SK-N-SH (cell line): ENCODE data around the gene NTHL1. TPM values are rescaled to one million over a fixed set of nuclear protein-coding genes. Genes with fewer than 3 reads are reported as not detected.
A peak's percentile ranks its signal among the peaks of the same experiment; 100 is the strongest.

Experiments
- CTCF ChIA-PET: fragments of 300-600, 350-600 bp; formaldehyde crosslinking; extraction: SDS; loops from one replicate; lab custom pipeline; 2021; lab: Yijun Ruan, JAX
- POLR2A ChIA-PET: fragments of 350-600 bp; sonication (Branson Sonifier 250); formaldehyde crosslinking; extraction: SDS; loops from one replicate; lab custom pipeline; 2020; ENCODE audit warnings: antibody characterized with exemption, inconsistent platforms; lab: Yijun Ruan, JAX
- DNase-seq: peaks from one replicate; pipeline ENCODE4 v3.0.0; 2012
- H2AFZ ChIP-seq: fragments of 200-600 bp; sonication (generic); 2 replicates; pipeline ENCODE4 v1.8.1; 2016; ENCODE audit warnings: antibody characterized with exemption, mild to moderate bottlenecking, low read depth
- H3F3A ChIP-seq: fragments of 200-600 bp; sonication (generic); replicated peaks from 2 replicates; pipeline ENCODE3; 2016; ENCODE audit warnings: antibody characterized with exemption, mild to moderate bottlenecking; ENCODE audit not compliant: insufficient read depth
- H3K27ac ChIP-seq, 2 experiments: fragments of 200-500 bp in 1 of 2; fragments of 200-600 bp in 1 of 2; sonication (Bioruptor generic) in 1 of 2; sonication (generic), shearing (Covaris generic) in 1 of 2; 2 replicates each; pipeline versions ENCODE4 v1.5.1 to v1.6.1; 2014 to 2016; ENCODE audit warnings: low read depth in 2 of 2, inconsistent platforms in 1 of 2, low read length in 1 of 2, mild to moderate bottlenecking in 1 of 2, mixed read lengths in 1 of 2
- H3K27me3 ChIP-seq: fragments of 200-600 bp; sonication (generic), shearing (Covaris generic); 2 replicates; pipeline ENCODE4 v1.6.1; 2016; ENCODE audit warnings: mixed run types; ENCODE audit not compliant: insufficient read depth
- H3K36me3 ChIP-seq, 2 experiments: fragments of 200-500 bp in 1 of 2; fragments of 200-600 bp in 1 of 2; sonication (Bioruptor generic) in 1 of 2; sonication (generic) in 1 of 2; replicated peaks in 1 of 2; 2 replicates each; pipeline versions ENCODE3 to v1.5.1; 2014 to 2016; ENCODE audit warnings: low read length in 1 of 2, mild to moderate bottlenecking in 1 of 2; ENCODE audit not compliant: insufficient read depth in 2 of 2, control insufficient read depth in 1 of 2
- H3K4me1 ChIP-seq, 2 experiments: fragments of 200-500 bp in 1 of 2; fragments of 200-600 bp in 1 of 2; sonication (Bioruptor generic) in 1 of 2; sonication (generic), shearing (Covaris generic) in 1 of 2; 2 replicates each; pipeline versions ENCODE4 v1.5.1 to v1.6.1; 2014 to 2016; ENCODE audit warnings: low read depth in 1 of 2, low read length in 1 of 2, mixed run types in 1 of 2; ENCODE audit not compliant: insufficient read depth in 2 of 2, control insufficient read depth in 1 of 2
- H3K4me2 ChIP-seq: fragments of 200-600 bp; sonication (generic), shearing (Covaris generic); 2 replicates; pipeline ENCODE4 v1.6.1; 2017; ENCODE audit warnings: mixed run types
- H3K4me3 ChIP-seq, 2 experiments: fragments of 200-500 bp in 1 of 2; fragments of 200-600 bp in 1 of 2; sonication (Bioruptor generic) in 1 of 2; sonication (generic), shearing (Covaris generic) in 1 of 2; 2 replicates each; pipeline versions ENCODE4 v1.5.1 to v1.8.1; 2014 to 2016; ENCODE audit warnings: low read depth in 2 of 2, inconsistent platforms in 1 of 2, low read length in 1 of 2, mild to moderate bottlenecking in 1 of 2, mixed read lengths in 1 of 2, moderate library complexity in 1 of 2
- H3K79me2 ChIP-seq: fragments of 200-600 bp; sonication (generic); 2 replicates; pipeline ENCODE4 v1.8.1; 2017; ENCODE audit warnings: mild to moderate bottlenecking; ENCODE audit not compliant: insufficient read depth
- H3K9ac ChIP-seq: fragments of 200-600 bp; sonication (generic); 2 replicates; pipeline ENCODE4 v1.6.1; 2017; ENCODE audit warnings: mixed run types
- H3K9me2 ChIP-seq: fragments of 200-600 bp; sonication (generic); 2 replicates; pipeline ENCODE4 v1.6.1; 2017; ENCODE audit warnings: mixed run types
- H3K9me3 ChIP-seq: fragments of 200-600 bp; sonication (generic); 2 replicates; pipeline ENCODE4 v1.6.1; 2017; ENCODE audit warnings: mixed run types, mild to moderate bottlenecking, moderate library complexity
- H4K20me1 ChIP-seq: fragments of 200-600 bp; sonication (generic); 2 replicates; pipeline ENCODE4 v1.6.1; 2017; ENCODE audit warnings: mild to moderate bottlenecking, mixed run types; ENCODE audit not compliant: insufficient read depth
- CTCF ChIP-seq: fragments of 200-600 bp; sonication (generic); IDR thresholded peaks from 2 replicates; pipeline ENCODE4 v1.6.1; 2017; ENCODE audit warnings: antibody characterized with exemption, mild to moderate bottlenecking, moderate library complexity
- EZH2phosphoT487 ChIP-seq: fragments of 200-600 bp; sonication (generic); IDR thresholded peaks from 2 replicates; pipeline ENCODE4 v1.6.1; 2017; ENCODE audit warnings: low read depth, mixed run types, mild to moderate bottlenecking, antibody characterized with exemption, moderate library complexity, borderline replicate concordance
- FOSL2 ChIP-seq: IDR thresholded peaks from 2 replicates; pipeline ENCODE4 v1.4.0; 2012; ENCODE audit warnings: low read depth, mild to moderate bottlenecking, moderate library complexity, borderline replicate concordance
- FOXJ3 ChIP-seq: sonication (generic); formaldehyde crosslinking; IDR thresholded peaks from 2 replicates; pipeline ENCODE4 v1.5.1; 2020; ENCODE audit warnings: mild to moderate bottlenecking, missing genetic modification reagents
- MAX ChIP-seq: IDR thresholded peaks from 2 replicates; pipeline ENCODE4 v1.4.0; 2012; ENCODE audit warnings: low read depth
- MEF2A ChIP-seq: IDR thresholded peaks from 2 replicates; pipeline ENCODE4 v1.4.0; 2012; ENCODE audit warnings: low read depth, borderline replicate concordance
- MXI1 ChIP-seq: IDR thresholded peaks from 2 replicates; pipeline ENCODE4 v1.6.1; 2012; ENCODE audit warnings: mild to moderate bottlenecking, low read depth, low read length, improper control_type of control experiment
- NFIC ChIP-seq: IDR thresholded peaks from 2 replicates; pipeline ENCODE4 v1.4.0; 2012; ENCODE audit warnings: borderline replicate concordance
- NRF1 ChIP-seq: IDR thresholded peaks from 2 replicates; pipeline ENCODE4 v1.6.1; 2012; ENCODE audit warnings: low read depth, mild to moderate bottlenecking, low read length
- RAD21 ChIP-seq: IDR thresholded peaks from 2 replicates; pipeline ENCODE4 v1.6.1; 2012; ENCODE audit warnings: mild to moderate bottlenecking, low read length
- RFX5 ChIP-seq: IDR thresholded peaks from 2 replicates; pipeline ENCODE4 v1.6.1; 2012; ENCODE audit warnings: mild to moderate bottlenecking, improper control_type of control experiment, low read length
- RXRA ChIP-seq: IDR thresholded peaks from 2 replicates; pipeline ENCODE4 v1.4.0; 2012; ENCODE audit warnings: low read depth, mild to moderate bottlenecking, borderline replicate concordance
- SIN3A ChIP-seq: IDR thresholded peaks from 2 replicates; pipeline ENCODE4 v1.6.1; 2012; ENCODE audit warnings: low read depth, mild to moderate bottlenecking, low read length, moderate library complexity, borderline replicate concordance
- SMC3 ChIP-seq: IDR thresholded peaks from 2 replicates; pipeline ENCODE4 v1.6.1; 2012; ENCODE audit warnings: low read depth, low read length, improper control_type of control experiment
- TAF1 ChIP-seq: IDR thresholded peaks from 2 replicates; pipeline ENCODE4 v1.6.1; 2012; ENCODE audit warnings: low read depth, mild to moderate bottlenecking, low read length, moderate library complexity, borderline replicate concordance
- TEAD4 ChIP-seq: IDR thresholded peaks from 2 replicates; pipeline ENCODE4 v1.4.0; 2012; ENCODE audit warnings: mild to moderate bottlenecking, borderline replicate concordance; ENCODE audit not compliant: insufficient read depth
- USF1 ChIP-seq: IDR thresholded peaks from 2 replicates; pipeline ENCODE4 v1.4.0; 2012; ENCODE audit warnings: low read depth, borderline replicate concordance
- WGBS: methylation state at CpG from one replicate; pipeline ENCODE4 v1.1.6; 2017; ENCODE audit warnings: low lambda C conversion rate; 5-methylcytosine and 5-hydroxymethylcytosine counted together
- polyA plus RNA-seq, 3 experiments: library from polyadenylated mRNA; depleted of rRNA; stranded (reverse); fragments of >200 nt; gene quantifications; 2 replicates each; pipeline ENCODE4 v1.2.3, GENCODE V29; 2012
- TF ChIP-seq, protein P1 (sequence below): IDR thresholded peaks from 2 replicates; pipeline ENCODE4 v1.6.1; 2012; ENCODE audit warnings: mild to moderate bottlenecking, low read depth, low read length, moderate library complexity
- TF ChIP-seq, protein P2 (sequence below): fragments of 150-350 bp; IDR thresholded peaks from 2 replicates; pipeline ENCODE4 v1.6.1; 2017; ENCODE audit warnings: antibody characterized with exemption, low read length, low read depth, borderline replicate concordance
- TF ChIP-seq, protein P3 (sequence below): IDR thresholded peaks from 2 replicates; pipeline ENCODE4; 2012

NTHL1 gene
- polyA plus RNA-seq, 1 of the 3 experiments (the other 2 are of a cell fraction): 77.3 TPM

DNA sequence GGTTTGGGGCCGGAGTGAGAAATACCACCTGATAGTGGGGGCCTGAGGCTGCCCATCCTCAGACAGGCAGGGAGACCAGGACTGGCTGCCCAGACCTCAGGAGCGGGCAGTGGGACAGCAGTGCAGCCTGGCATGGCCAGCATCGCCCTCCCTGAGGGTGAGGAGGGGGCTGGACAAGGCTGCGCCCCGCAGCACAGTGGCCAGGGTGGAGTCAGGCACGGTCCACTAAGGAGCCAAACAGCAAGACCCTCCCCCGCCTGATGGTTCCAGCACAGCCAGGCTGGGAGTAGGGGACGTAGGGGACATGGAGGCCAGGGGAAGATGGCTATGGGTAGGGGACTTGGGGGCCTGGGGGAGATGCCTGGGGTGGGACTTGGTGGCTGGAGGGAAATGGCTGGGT, 41.3 kb downstream of the NTHL1 start (continued):
- no peak for TF ChIP-seq CTCF
- no peak for TF ChIP-seq FOXJ3 (CRISPR knock-in tag)
- no peak for TF ChIP-seq NRF1
- TF ChIP-seq, all 33 proteins: peak for 0

DNA sequence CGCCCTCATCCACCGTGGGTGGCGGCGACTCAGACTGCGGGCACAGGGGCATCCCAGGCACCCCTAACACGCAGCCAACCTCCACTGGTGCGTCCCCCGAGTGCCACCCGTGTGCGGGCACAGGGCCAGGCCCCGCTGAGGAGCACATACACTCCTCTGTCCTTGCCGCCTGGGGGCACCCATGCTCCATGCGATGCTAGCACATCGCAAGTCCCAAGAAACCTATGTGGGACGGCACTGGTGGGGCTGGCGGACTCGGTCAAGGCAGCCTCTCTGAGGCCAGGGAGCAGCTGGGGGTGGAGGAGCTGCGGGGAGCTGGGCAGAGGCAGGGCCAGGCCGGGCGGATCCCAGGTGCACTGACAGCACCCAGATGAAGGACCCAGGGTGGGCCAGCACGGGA, 42.0 kb downstream of the NTHL1 start:
- H3K4me3 ChIP-seq: no peak overlapping the region; a peak in 1 of 4 replicates
- peaks cover 3 to 35% of the 10 kb centered on the region in 2 experiments for H3K36me3 ChIP-seq
- peaks cover 15% of the 10 kb centered on the region for H3F3A ChIP-seq
- H3K79me2 ChIP-seq: peaks cover 85% of the 10 kb centered on the region
- H3K9me3 ChIP-seq: no peaks in the 10 kb centered on the region
- no peak overlapping the region for H3K9ac ChIP-seq
- H3K4me2 ChIP-seq: no peak overlapping the region
- no peaks in the 10 kb centered on the region for H3K27me3 ChIP-seq
- CTCF ChIA-PET: interaction anchor here (2.9 to 4.1 kb wide), 5 partner anchors 16 to 148 kb away, joined by 19 to 108 read pairs (median 26); partner anchors contain the start of genes GFER, NOXO1, NTHL1 and SYNGR3
- H3K27ac ChIP-seq: peak overlapping the region in 1 of 2 experiments; percentile 25; a peak in 1 of 4 replicates
- POLR2A ChIA-PET: interaction anchor here (0.9 kb wide), 1 partner anchor 41 kb away, joined by 4 read pairs; the partner anchor contains the start of gene RPS2
- peaks cover 73% of the 10 kb centered on the region for H4K20me1 ChIP-seq
- 83% methylated on average over 16 of the region's 21 CpGs for WGBS
- H2AFZ ChIP-seq: no peak overlapping the region
- no peak for TF ChIP-seq TEAD4
- no peak for TF ChIP-seq FOSL2
- no peak for TF ChIP-seq MXI1
- TF ChIP-seq, protein P1, sequence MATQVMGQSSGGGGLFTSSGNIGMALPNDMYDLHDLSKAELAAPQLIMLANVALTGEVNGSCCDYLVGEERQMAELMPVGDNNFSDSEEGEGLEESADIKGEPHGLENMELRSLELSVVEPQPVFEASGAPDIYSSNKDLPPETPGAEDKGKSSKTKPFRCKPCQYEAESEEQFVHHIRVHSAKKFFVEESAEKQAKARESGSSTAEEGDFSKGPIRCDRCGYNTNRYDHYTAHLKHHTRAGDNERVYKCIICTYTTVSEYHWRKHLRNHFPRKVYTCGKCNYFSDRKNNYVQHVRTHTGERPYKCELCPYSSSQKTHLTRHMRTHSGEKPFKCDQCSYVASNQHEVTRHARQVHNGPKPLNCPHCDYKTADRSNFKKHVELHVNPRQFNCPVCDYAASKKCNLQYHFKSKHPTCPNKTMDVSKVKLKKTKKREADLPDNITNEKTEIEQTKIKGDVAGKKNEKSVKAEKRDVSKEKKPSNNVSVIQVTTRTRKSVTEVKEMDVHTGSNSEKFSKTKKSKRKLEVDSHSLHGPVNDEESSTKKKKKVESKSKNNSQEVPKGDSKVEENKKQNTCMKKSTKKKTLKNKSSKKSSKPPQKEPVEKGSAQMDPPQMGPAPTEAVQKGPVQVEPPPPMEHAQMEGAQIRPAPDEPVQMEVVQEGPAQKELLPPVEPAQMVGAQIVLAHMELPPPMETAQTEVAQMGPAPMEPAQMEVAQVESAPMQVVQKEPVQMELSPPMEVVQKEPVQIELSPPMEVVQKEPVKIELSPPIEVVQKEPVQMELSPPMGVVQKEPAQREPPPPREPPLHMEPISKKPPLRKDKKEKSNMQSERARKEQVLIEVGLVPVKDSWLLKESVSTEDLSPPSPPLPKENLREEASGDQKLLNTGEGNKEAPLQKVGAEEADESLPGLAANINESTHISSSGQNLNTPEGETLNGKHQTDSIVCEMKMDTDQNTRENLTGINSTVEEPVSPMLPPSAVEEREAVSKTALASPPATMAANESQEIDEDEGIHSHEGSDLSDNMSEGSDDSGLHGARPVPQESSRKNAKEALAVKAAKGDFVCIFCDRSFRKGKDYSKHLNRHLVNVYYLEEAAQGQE: no peak
- TF ChIP-seq NFIC: no peak
- TF ChIP-seq EZH2phosphoT487: no peak
- TF ChIP-seq SIN3A: no peak
- no peak for TF ChIP-seq USF1
- TF ChIP-seq RFX5: no peak
- TF ChIP-seq FOXJ3 (CRISPR knock-in tag): no peak
- TF ChIP-seq, protein P2, sequence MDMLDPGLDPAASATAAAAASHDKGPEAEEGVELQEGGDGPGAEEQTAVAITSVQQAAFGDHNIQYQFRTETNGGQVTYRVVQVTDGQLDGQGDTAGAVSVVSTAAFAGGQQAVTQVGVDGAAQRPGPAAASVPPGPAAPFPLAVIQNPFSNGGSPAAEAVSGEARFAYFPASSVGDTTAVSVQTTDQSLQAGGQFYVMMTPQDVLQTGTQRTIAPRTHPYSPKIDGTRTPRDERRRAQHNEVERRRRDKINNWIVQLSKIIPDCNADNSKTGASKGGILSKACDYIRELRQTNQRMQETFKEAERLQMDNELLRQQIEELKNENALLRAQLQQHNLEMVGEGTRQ: no peak
- TF ChIP-seq, protein P3, sequence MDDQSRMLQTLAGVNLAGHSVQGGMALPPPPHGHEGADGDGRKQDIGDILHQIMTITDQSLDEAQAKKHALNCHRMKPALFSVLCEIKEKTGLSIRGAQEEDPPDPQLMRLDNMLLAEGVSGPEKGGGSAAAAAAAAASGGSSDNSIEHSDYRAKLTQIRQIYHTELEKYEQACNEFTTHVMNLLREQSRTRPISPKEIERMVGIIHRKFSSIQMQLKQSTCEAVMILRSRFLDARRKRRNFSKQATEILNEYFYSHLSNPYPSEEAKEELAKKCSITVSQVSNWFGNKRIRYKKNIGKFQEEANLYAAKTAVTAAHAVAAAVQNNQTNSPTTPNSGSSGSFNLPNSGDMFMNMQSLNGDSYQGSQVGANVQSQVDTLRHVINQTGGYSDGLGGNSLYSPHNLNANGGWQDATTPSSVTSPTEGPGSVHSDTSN: no peak
- no peak for TF ChIP-seq TAF1
- TF ChIP-seq RXRA: no peak
- TF ChIP-seq RAD21: no peak
- TF ChIP-seq SMC3: no peak
- TF ChIP-seq MEF2A: no peak
- TF ChIP-seq MAX: no peak
- peaks cover 24 to 60% of the 10 kb centered on the region in 2 experiments; a peak in 3 of 4 replicates for H3K4me1 ChIP-seq
- no peaks in the 10 kb centered on the region for H3K9me2 ChIP-seq
- no peak for DNase-seq
